ENCODE data around the gene EEA1. TPM values are rescaled to one million over a fixed set of nuclear protein-coding genes. Genes with fewer than 3 reads are reported as not detected.

Gene EEA1
- 10 to 100 TPM; 27.7 to 51.8 (median 37.1) TPM for total RNA-seq
- 10 to 100 TPM in 1 of 3 donors, 1 to 10 TPM in 2; 4.1 to 10.9 (median 8.3) TPM for polyA plus RNA-seq
- long read RNA-seq, donor 1, partial matches to known transcripts = 29 of 31 reads
- long read RNA-seq, donor 1, other reads (novel, unspliced or antisense) = 2 of 31 reads
- long read RNA-seq, donor 2, partial matches to known transcripts = 23 of 29 reads
- long read RNA-seq, donor 2, other reads (novel, unspliced or antisense) = 6 of 29 reads

DNA sequence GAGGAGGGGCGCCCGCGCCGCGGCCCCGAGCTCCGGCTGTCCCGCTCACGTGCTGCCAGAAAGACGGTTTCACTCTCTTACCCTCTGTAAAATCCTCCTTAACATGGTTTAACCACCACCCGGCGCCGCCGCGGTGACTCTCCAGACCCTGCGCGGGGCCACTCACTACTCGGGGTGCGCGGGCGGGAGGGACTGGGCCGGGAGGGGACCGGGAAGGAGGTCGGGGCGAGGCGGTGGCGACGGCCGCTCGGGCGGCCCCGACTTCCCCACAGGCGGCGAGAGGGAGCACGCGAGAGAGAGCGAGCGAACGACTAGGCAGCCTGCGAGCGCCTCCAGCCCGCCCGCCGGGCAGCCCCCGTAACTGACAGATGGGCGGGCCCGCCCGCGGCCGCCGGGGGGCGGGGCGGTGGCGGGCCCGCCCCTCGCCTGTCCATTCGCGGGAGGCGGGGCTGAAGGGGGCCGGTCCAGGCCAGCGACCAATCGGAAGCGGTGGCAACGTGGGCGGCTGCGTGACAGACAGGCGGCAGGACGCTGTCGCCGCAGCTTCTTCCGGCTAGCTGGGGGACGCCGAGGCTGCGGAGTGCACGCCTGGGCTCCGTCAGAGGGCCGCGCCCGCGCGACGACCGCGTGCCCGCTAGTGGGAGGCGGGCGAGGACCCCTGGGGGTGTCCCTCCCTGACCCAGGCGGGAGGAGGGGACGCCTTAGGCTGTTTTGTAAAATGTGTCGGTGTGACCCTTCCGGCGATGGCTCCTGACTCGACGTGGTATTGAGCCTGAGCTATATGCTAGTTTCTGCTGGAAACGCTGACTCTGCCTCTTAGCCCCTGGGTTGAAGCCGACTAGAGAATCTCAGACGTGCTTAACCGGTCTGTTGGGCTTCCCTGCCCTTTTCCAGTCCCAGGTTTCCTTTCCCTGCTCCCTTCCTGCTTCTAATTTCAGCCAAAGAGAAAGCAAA, at the start of gene EEA1:
Gene EEA1, minus strand, starts transcription at position 334 of the 954 bp plus-strand sequence. Its CDS starts 229 bp downstream, at position 105.
- H3K36me3 ChIP-seq (ENCODE audit: insufficient read depth in 1 of 2, low read depth in 1 of 2) = no peaks in the 10 kb centered on the region
- H3K4me3 ChIP-seq = peak within 1 kb of the TSS; percentile 94
- TF ChIP-seq, protein P1, sequence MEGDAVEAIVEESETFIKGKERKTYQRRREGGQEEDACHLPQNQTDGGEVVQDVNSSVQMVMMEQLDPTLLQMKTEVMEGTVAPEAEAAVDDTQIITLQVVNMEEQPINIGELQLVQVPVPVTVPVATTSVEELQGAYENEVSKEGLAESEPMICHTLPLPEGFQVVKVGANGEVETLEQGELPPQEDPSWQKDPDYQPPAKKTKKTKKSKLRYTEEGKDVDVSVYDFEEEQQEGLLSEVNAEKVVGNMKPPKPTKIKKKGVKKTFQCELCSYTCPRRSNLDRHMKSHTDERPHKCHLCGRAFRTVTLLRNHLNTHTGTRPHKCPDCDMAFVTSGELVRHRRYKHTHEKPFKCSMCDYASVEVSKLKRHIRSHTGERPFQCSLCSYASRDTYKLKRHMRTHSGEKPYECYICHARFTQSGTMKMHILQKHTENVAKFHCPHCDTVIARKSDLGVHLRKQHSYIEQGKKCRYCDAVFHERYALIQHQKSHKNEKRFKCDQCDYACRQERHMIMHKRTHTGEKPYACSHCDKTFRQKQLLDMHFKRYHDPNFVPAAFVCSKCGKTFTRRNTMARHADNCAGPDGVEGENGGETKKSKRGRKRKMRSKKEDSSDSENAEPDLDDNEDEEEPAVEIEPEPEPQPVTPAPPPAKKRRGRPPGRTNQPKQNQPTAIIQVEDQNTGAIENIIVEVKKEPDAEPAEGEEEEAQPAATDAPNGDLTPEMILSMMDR (IDR thresholded peaks at IDR 0.05) = peak; percentile 15
- peak within 1 kb of the TSS; percentile 94 for H3K27ac ChIP-seq
- DNase-seq (peak; percentile 98 to 99), ATAC-seq (peak; percentile 91 to 95 (median 94))
- WGBS, 3 donors = 0% methylated on average over 72 to 98 of the region's 98 CpGs
- H3K9me3 ChIP-seq = no peaks in the 10 kb centered on the region
- H3K27me3 ChIP-seq (ENCODE audit: insufficient read depth in 3 of 3, low read length in 2 of 3) = no peaks in the 10 kb centered on the region
- intact Hi-C loops (cut with DNase I) = loop anchor here (5.0 kb wide), 2 partner anchors 142 to 147 kb away; no protein-coding TSS in a partner anchor
- peaks cover 39% of the 10 kb centered on the region for H3K4me1 ChIP-seq

GRCh38 chr12:92978607-92979006, 49.5 kb upstream of the EEA1 start:
- peaks cover 13% of the 10 kb centered on the region for H3K4me1 ChIP-seq
- H3K36me3 ChIP-seq (ENCODE audit: insufficient read depth in 1 of 2, low read depth in 1 of 2) = no peaks in the 10 kb centered on the region
- no peak overlapping the region for H3K4me3 ChIP-seq
- TF ChIP-seq, protein P1 (IDR thresholded peaks at IDR 0.05) = no peak
- intact Hi-C loops (cut with DNase I) = no loop called here
- WGBS, 3 donors = 82 to 95% (median 94%) methylated on average over 2 of the region's 2 CpGs
- no peak overlapping the region for H3K27ac ChIP-seq
- ATAC-seq (no peak), DNase-seq (no peak)
- no peaks in the 10 kb centered on the region for H3K27me3 ChIP-seq (ENCODE audit: insufficient read depth in 3 of 3, low read length in 2 of 3)
- H3K9me3 ChIP-seq = peaks cover 12% of the 10 kb centered on the region

- Histone ChIP-seq H3K4me3 (peak overlapping the region; percentile 50), H3K27ac (peak overlapping the region; percentile 78), H3K36me3 (ENCODE audit: insufficient read depth in 1 of 2, low read depth in 1 of 2) (no peaks in the 10 kb centered on the region), H3K27me3 (ENCODE audit: insufficient read depth in 3 of 3, low read length in 2 of 3) (no peaks in the 10 kb centered on the region), H3K4me1 (peaks cover 13% of the 10 kb centered on the region), H3K9me3 (peaks cover 7% of the 10 kb centered on the region)
- ATAC-seq (peak; percentile 87 to 95 (median 91)), DNase-seq (peak in 1 of 2 donors; percentile 55)
- intact Hi-C loops (cut with DNase I) = no loop called here
- WGBS, 3 donors = 20 to 41% (median 31%) methylated on average over 5 of the region's 5 CpGs
- TF ChIP-seq, protein P1 (IDR thresholded peaks at IDR 0.05) = no peak
Measured at GRCh38 chr12:92977326-92977725, 48.2 kb upstream of the EEA1 start.

GRCh38 chr12:92974759-92975158, 45.7 kb upstream of the EEA1 start:
- Histone ChIP-seq H3K4me3 (no peak overlapping the region), H3K27me3 (ENCODE audit: insufficient read depth in 3 of 3, low read length in 2 of 3) (no peaks in the 10 kb centered on the region), H3K27ac (no peak overlapping the region), H3K4me1 (peaks cover 13% of the 10 kb centered on the region), H3K36me3 (ENCODE audit: insufficient read depth in 1 of 2, low read depth in 1 of 2) (no peaks in the 10 kb centered on the region), H3K9me3 (no peaks in the 10 kb centered on the region)
- WGBS, 3 donors = 89 to 100% (median 93%) methylated on average over 1 of the region's 1 CpG
- intact Hi-C loops (cut with DNase I) = no loop called here
- DNase-seq = no peak
- ATAC-seq = no peak
- TF ChIP-seq, protein P1 (IDR thresholded peaks at IDR 0.05) = no peak

Measured in psoas muscle (tissue), 8 donors.